GM12891 (cell line): ENCODE results near the gene KRTAP10-7.

ENCODE experiments used
- POLR2A ChIP-seq: IDR thresholded peaks from 2 replicates; pipeline ENCODE4 v1.6.1; 2011; ENCODE audit warnings: low read depth, low read length, control low read depth
- POLR2AphosphoS5 ChIP-seq: IDR thresholded peaks from 2 replicates; pipeline ENCODE4 v1.6.1; 2011; ENCODE audit warnings: low read depth, low read length, control low read depth

DNA sequence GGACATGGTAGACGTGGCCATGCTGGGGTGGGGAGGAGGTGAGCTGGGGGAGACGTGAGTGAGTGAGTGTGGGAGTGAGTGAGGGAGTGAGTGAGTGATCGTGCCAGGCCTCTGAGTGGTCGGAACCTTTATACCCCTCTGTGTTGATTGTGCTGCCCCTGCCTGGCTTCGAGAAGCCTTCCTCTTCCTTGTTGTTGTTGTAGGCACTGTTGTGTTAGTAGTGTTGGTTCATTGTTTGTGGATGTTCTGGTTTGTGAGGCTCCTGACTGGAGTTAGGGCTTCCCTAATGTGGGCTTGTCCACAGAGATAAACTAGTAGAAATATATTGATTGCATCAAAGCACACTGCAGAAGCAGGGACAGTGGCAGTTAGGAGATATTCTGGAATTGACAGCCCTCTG lies 41.7 kb upstream of the KRTAP10-7 start, which contains the start of gene KRTAP10-3:
- TF ChIP-seq POLR2AphosphoS5, result no peak
- no peak for TF ChIP-seq POLR2A
